ENCODE measurements around the gene ADGRG4. TPM values are rescaled to one million over a fixed set of nuclear protein-coding genes. Genes with fewer than 3 reads are reported as not detected.

Gene ADGRG4
- total and polyA plus RNA-seq, 2 donors (not counting 1 experiment from before 2014, with no cell fraction given), result not detected

- Mint-ChIP-seq H3K27ac (no peak overlapping the region), H3K4me3 (no peak overlapping the region), H3K4me1 (peaks cover 7% of the 10 kb centered on the region), H3K27me3 (no peaks in the 10 kb centered on the region), H3K9me3 (ENCODE audit: insufficient read depth) (no peaks in the 10 kb centered on the region)
- H3K9ac ChIP-seq (ENCODE audit: low read length), result no peak overlapping the region
- no peaks in the 10 kb centered on the region for H3K27me3 ChIP-seq (replicated peaks in 1 of 4; ENCODE audit: control extremely low read depth in 1 of 4, control insufficient read depth in 3 of 4, insufficient read depth in 4 of 4, low read length in 3 of 4)
- ATAC-seq (ENCODE audit: low read depth), result no peak
- DNase-seq, result no peak
- no CpG with 5 or more reads among the region's 1 CpG for WGBS (ENCODE audit: insufficient coverage)
- no peaks in the 10 kb centered on the region for H4K20me1 ChIP-seq (ENCODE audit: control insufficient read depth, insufficient read depth, low read length, poor library complexity, severe bottlenecking)
- CTCF ChIA-PET, result interaction anchor here (0.6 to 8.4 kb wide), 4 partner anchors 104 to 648 kb away, joined by 3 to 153 read pairs (median 6); no protein-coding TSS in a partner anchor
- no peak overlapping the region for H3K27ac ChIP-seq (ENCODE audit: low read length in 2 of 2)
- no peaks in the 10 kb centered on the region for H3K79me2 ChIP-seq (ENCODE audit: control insufficient read depth, insufficient read depth, low read length)
- H3K4me3 ChIP-seq (ENCODE audit: control extremely low read depth in 1 of 5, extremely low read depth in 1 of 5, insufficient read depth in 1 of 5, low read depth in 2 of 5, low read length in 4 of 5), result no peak overlapping the region
- H2AFZ ChIP-seq (ENCODE audit: insufficient read depth, low read depth, low read length, poor library complexity, severe bottlenecking), result no peak overlapping the region
- H3K4me1 ChIP-seq (ENCODE audit: control insufficient read depth in 2 of 2, insufficient read depth in 2 of 2, low read length in 2 of 2), result peaks cover 6 to 10% of the 10 kb centered on the region in 2 donors
- H3K36me3 ChIP-seq (replicated peaks in 1 of 2; ENCODE audit: control extremely low read depth in 1 of 2, control insufficient read depth in 1 of 2, extremely low read depth in 1 of 2, insufficient read depth in 2 of 2, low read length in 1 of 2), result no peaks in the 10 kb centered on the region
- H3K4me2 ChIP-seq (replicated peaks; ENCODE audit: low read depth, low read length, poor library complexity, severe bottlenecking), result no peak overlapping the region
- intact Hi-C loops (cut with micrococcal nuclease), result loop anchor here (5.0 kb wide), 1 partner anchor 105 kb away; no protein-coding TSS in a partner anchor
- no peak for TF ChIP-seq CTCF (IDR thresholded peaks at IDR 0.05)
- no peak for TF ChIP-seq EZH2 (IDR thresholded peaks at IDR 0.05; ENCODE audit: borderline replicate concordance, insufficient read depth, low read depth, low read length, poor library complexity, severe bottlenecking)
- no peaks in the 10 kb centered on the region for H3K9me3 ChIP-seq (ENCODE audit: control extremely low read depth in 1 of 3, control insufficient read depth in 2 of 3, insufficient read depth in 1 of 3, low read length in 2 of 3)
- POLR2A ChIA-PET, result no interaction called here
Observed at GRCh38 chrX:136266828-136267227, 33.9 kb upstream of the ADGRG4 start.

Data from B cell (primary cell).